Endothelial cell of umbilical vein (primary cell): Measurements from ENCODE around the gene PABPC1L. TPM values are rescaled to one million over a fixed set of nuclear protein-coding genes. Genes with fewer than 3 reads are reported as not detected.

Experiments used
- BruUV-seq: library from RNA; stranded (reverse); fragments of 400-500 nt; replicated peaks from 2 replicates; lab custom pipeline; 2021; lab: Mats Ljungman, UMichigan
- CTCF ChIA-PET: fragments of 300-600, 350-600 bp; sonication (Branson Sonifier 250); formaldehyde crosslinking; loops from one replicate; lab custom pipeline; 2021; ENCODE audit warnings: antibody characterized with exemption, inconsistent platforms; lab: Charles Lee
- POLR2A ChIA-PET: fragments of 300-600, 350-600 bp; sonication (Branson Sonifier 250); formaldehyde crosslinking; loops from one replicate; lab custom pipeline; 2021; ENCODE audit warnings: antibody characterized with exemption, inconsistent platforms; lab: Charles Lee
- DNase-seq: peaks from one replicate; pipeline ENCODE4 v3.0.0-alpha.2; 2011; ENCODE audit warnings: low read depth, low spot score
- FAIRE-seq: peaks from 2 replicates; lab custom pipeline; 2011; peaks lifted over from hg19 to GRCh38; lab: Jason Lieb, UNC
- H2AFZ ChIP-seq: 2 replicates; pipeline ENCODE4 v1.6.0; 2012; ENCODE audit warnings: low read depth, low read length, control low read depth, inconsistent platforms
- H3K27ac ChIP-seq: 2 replicates; pipeline ENCODE4 v1.5.1; 2011; ENCODE audit warnings: low read depth, mild to moderate bottlenecking, control low read depth, low read length, moderate library complexity; ENCODE audit not compliant: insufficient read depth
- H3K27me3 ChIP-seq, 2 experiments: 2 replicates each; pipeline versions ENCODE4 v1.6.0 to v1.6.1; 2011; ENCODE audit warnings: low read length in 2 of 2, mixed read lengths in 1 of 2; ENCODE audit not compliant: control insufficient read depth in 2 of 2, insufficient read depth in 2 of 2
- H3K36me3 ChIP-seq, 2 experiments: 2 replicates in 1 of 2; 3 replicates in 1 of 2; pipeline ENCODE4 v1.5.1; 2011; ENCODE audit warnings: low read length in 2 of 2, mild to moderate bottlenecking in 1 of 2, moderate library complexity in 1 of 2; ENCODE audit not compliant: control insufficient read depth in 2 of 2, insufficient read depth in 2 of 2; ENCODE audit errors: extremely low read depth in 1 of 2
- H3K4me1 ChIP-seq: 3 replicates; pipeline ENCODE4 v1.5.1; 2011; ENCODE audit warnings: mild to moderate bottlenecking, low read length; ENCODE audit not compliant: control insufficient read depth, insufficient read depth; ENCODE audit errors: extremely low read depth
- H3K4me2 ChIP-seq: 2 replicates; pipeline ENCODE4 v1.6.1; 2011; ENCODE audit warnings: low read length, control low read depth, mixed read lengths; ENCODE audit not compliant: insufficient read depth
- H3K4me3 ChIP-seq, 3 experiments: fragments of 200-600 bp in 1 of 3; sonication (generic), shearing (Covaris generic) in 1 of 3; replicated peaks in 1 of 3; 2 replicates each; pipeline ENCODE4 v1.5.1; 2011 to 2016; ENCODE audit warnings: control low read depth in 3 of 3, low read length in 3 of 3, mild to moderate bottlenecking in 2 of 3, inconsistent platforms in 1 of 3, low read depth in 1 of 3, moderate library complexity in 1 of 3; ENCODE audit not compliant: insufficient read depth in 1 of 3
- H3K79me2 ChIP-seq: 2 replicates; pipeline ENCODE4 v1.6.0; 2012; ENCODE audit warnings: low read length, inconsistent platforms; ENCODE audit not compliant: control insufficient read depth, insufficient read depth
- H3K9ac ChIP-seq: replicated peaks from 2 replicates; pipeline ENCODE3; 2011; ENCODE audit warnings: low read length, control low read depth; ENCODE audit not compliant: insufficient read depth; ENCODE audit errors: extremely low read depth
- H3K9me1 ChIP-seq: replicated peaks from 3 replicates; pipeline ENCODE4 v1.6.0; 2011; ENCODE audit warnings: mild to moderate bottlenecking, low read length; ENCODE audit not compliant: control insufficient read depth, insufficient read depth; ENCODE audit errors: extremely low read depth
- H3K9me3 ChIP-seq: replicated peaks from 2 replicates; pipeline ENCODE4 v1.5.1; 2012; ENCODE audit warnings: low read length, inconsistent platforms; ENCODE audit not compliant: control insufficient read depth, insufficient read depth
- H4K20me1 ChIP-seq: replicated peaks from 2 replicates; pipeline ENCODE3; 2011; ENCODE audit warnings: mild to moderate bottlenecking, low read length; ENCODE audit not compliant: control insufficient read depth, insufficient read depth; ENCODE audit errors: extremely low read depth
- CTCF ChIP-seq, 2 donors: IDR thresholded peaks; 1 replicate in 1 of 2; 2 replicates in 1 of 2; pipeline ENCODE4 v1.5.1; 2011; ENCODE audit warnings: low read length in 2 of 2, mild to moderate bottlenecking in 2 of 2, moderate library complexity in 2 of 2, control low read depth in 1 of 2, inconsistent platforms in 1 of 2, low read depth in 1 of 2; ENCODE audit not compliant: insufficient read depth in 1 of 2; ENCODE audit errors: extremely low read depth in 1 of 2
- EZH2 ChIP-seq: IDR thresholded peaks from 2 replicates; pipeline ENCODE4 v1.6.1; 2012; ENCODE audit warnings: borderline replicate concordance, low read depth, mild to moderate bottlenecking, moderate library complexity, low read length, inconsistent platforms; ENCODE audit not compliant: severe bottlenecking
- FOS ChIP-seq: IDR thresholded peaks from 2 replicates; pipeline ENCODE4 v1.6.1; 2011; ENCODE audit warnings: mild to moderate bottlenecking, low read length, moderate library complexity, borderline replicate concordance; ENCODE audit not compliant: insufficient read depth
- JUN ChIP-seq: IDR thresholded peaks from 2 replicates; pipeline ENCODE4 v1.6.1; 2011; ENCODE audit warnings: borderline replicate concordance, low read depth; ENCODE audit not compliant: insufficient read length, insufficient read depth
- MAX ChIP-seq: IDR thresholded peaks from 2 replicates; pipeline ENCODE4 v1.6.1; 2011; ENCODE audit not compliant: insufficient read depth, insufficient read length
- POLR2AphosphoS5 ChIP-seq: IDR thresholded peaks from 2 replicates; pipeline ENCODE4 v1.6.1; 2012; ENCODE audit warnings: low read depth, mild to moderate bottlenecking, control low read depth, low read length, moderate library complexity; ENCODE audit not compliant: insufficient read depth
- dilution Hi-C: fragments of 300-500 bp; cut with MboI; formaldehyde crosslinking; loops from one replicate; pipeline ENCODE4 v1.15.0; 2019; ENCODE audit warnings: low sequenced_read_pairs; ENCODE audit not compliant: extremely low pct_ligation_motif_present
- intact Hi-C: fragments of 100-400 bp; cut with micrococcal nuclease; formaldehyde crosslinking; loops from one replicate; pipeline ENCODE4 v1.10.0; 2022
- polyA plus RNA-seq, 4 experiments: library from polyadenylated mRNA; depleted of rRNA in 3 of 4; stranded (reverse) in 3 of 4; unstranded in 1 of 4; fragments of >200 nt; gene quantifications; 2 replicates each; pipeline versions ENCODE4 v1.2.1 to v1.2.3, GENCODE V29; 2011 to 2012; ENCODE audit warnings: missing spikeins in 1 of 4
- total RNA-seq: library from RNA; stranded (reverse); gene quantifications from 2 replicates; pipeline ENCODE4 v1.2.3, GENCODE V29; 2021

The PABPC1L gene
- total and polyA plus RNA-seq, 2 donors (not counting 3 experiments of a cell fraction or from before 2014, with no cell fraction given): 7.8 to 12.6 TPM

GRCh38 chr20:44866703-44867335 is 43.0 kb upstream of the PABPC1L start:
- no peak for TF ChIP-seq EZH2
- TF ChIP-seq CTCF (IDR thresholded peaks at IDR 0.05; ENCODE audit: extremely low read depth in 1 of 2, insufficient read depth in 1 of 2, low read depth in 1 of 2, low read length in 2 of 2): no peak
- TF ChIP-seq POLR2AphosphoS5: no peak
- no peak for TF ChIP-seq JUN
- no peak for TF ChIP-seq FOS
- no peak for TF ChIP-seq MAX
- Histone ChIP-seq H3K9me1 (no peaks in the 10 kb centered on the region), H3K27me3 (peaks cover 8 to 14% of the 10 kb centered on the region in 2 experiments), H3K79me2 (no peaks in the 10 kb centered on the region), H4K20me1 (no peaks in the 10 kb centered on the region), H2AFZ (no peak overlapping the region), H3K4me2 (no peak overlapping the region), H3K36me3 (no peaks in the 10 kb centered on the region), H3K4me3 (no peak overlapping the region), H3K27ac (no peak overlapping the region), H3K9me3 (no peaks in the 10 kb centered on the region), H3K4me1 (no peaks in the 10 kb centered on the region), H3K9ac (no peak overlapping the region)
- DNase-seq: no peak
- FAIRE-seq: no peak
- BruUV-seq: no TSS peak
- POLR2A ChIA-PET: no interaction called here
- dilution Hi-C loops (no loop called here), intact Hi-C loops (loop anchor here (1.0 to 5.0 kb wide), 5 partner anchors 67 to 485 kb away; no protein-coding TSS in a partner anchor)
- CTCF ChIA-PET: interaction anchor here (0.8 to 5.5 kb wide), 10 partner anchors 9 to 750 kb away, joined by 3 to 106 read pairs (median 6); partner anchors contain the start of gene KCNK15
